HG03432 (cell line): ENCODE measurements around the gene TNFAIP8L2.
A peak's percentile ranks its signal among the peaks of the same experiment; 100 is the strongest.

ENCODE experiments used
- ATAC-seq: cut with Tn5 transposase; IDR thresholded peaks from one replicate; pipeline ENCODE4 v1.9.1; 2021; ENCODE audit warnings: mild to moderate bottlenecking, moderate library complexity; ENCODE audit not compliant: unreplicated experiment

The TNFAIP8L2 gene

GRCh38 chr1:151145304-151146071 lies 11.0 kb upstream of the TNFAIP8L2 start:
- ATAC-seq: no peak

- no peak for ATAC-seq
Observed at GRCh38 chr1:151146072-151146411, 10.4 kb upstream of the TNFAIP8L2 start.

GRCh38 chr1:151146412-151147131 lies 9.9 kb upstream of the TNFAIP8L2 start, which contains the start of gene SEMA6C:
Gene SEMA6C, minus strand, starts transcription at chr1:151146631. Its CDS starts 4,010 bp downstream, at chr1:151142621.
- ATAC-seq: peak; percentile 98

GRCh38 chr1:151147132-151147503 lies 9.3 kb upstream of the TNFAIP8L2 start:
- no peak for ATAC-seq

GRCh38 chr1:151147665-151148064 lies 8.8 kb upstream of the TNFAIP8L2 start:
- no peak for ATAC-seq

GRCh38 chr1:151157067-151157531 lies 650 bp downstream of the TNFAIP8L2 start:
- ATAC-seq: peak; percentile 34

GRCh38 chr1:151158326-151158725 lies 1.9 kb downstream of the TNFAIP8L2 start:
- no peak for ATAC-seq

GRCh38 chr1:151158751-151159251 lies 2.4 kb downstream of the TNFAIP8L2 start:
- no peak for ATAC-seq

GRCh38 chr1:151159373-151159772 lies 2.9 kb downstream of the TNFAIP8L2 start:
- no peak for ATAC-seq

GRCh38 chr1:151164732-151165280 lies 8.4 kb downstream of the TNFAIP8L2 start:
- ATAC-seq: no peak

GRCh38 chr1:151165281-151165737 lies 8.9 kb downstream of the TNFAIP8L2 start:
- ATAC-seq: no peak

- ATAC-seq: peak; percentile 83
Observed at GRCh38 chr1:151165738-151166504, 9.5 kb downstream of the TNFAIP8L2 start, which contains the start of the genes LYSMD1 and SCNM1. Gene LYSMD1, minus strand, starts transcription at chr1:151165902. Its CDS starts 644 bp downstream, at chr1:151165258. Gene SCNM1, plus strand, starts transcription at chr1:151166144. Its CDS starts 9 bp downstream, at chr1:151166153.

GRCh38 chr1:151166505-151166956 lies 10.1 kb downstream of the TNFAIP8L2 start:
- ATAC-seq: no peak

- ATAC-seq: no peak
Observed at GRCh38 chr1:151167116-151167515, 10.7 kb downstream of the TNFAIP8L2 start.

GRCh38 chr1:151171190-151171589 lies 14.7 kb downstream of the TNFAIP8L2 start:
- no peak for ATAC-seq

- no peak for ATAC-seq
Observed at GRCh38 chr1:151175041-151175741, 18.7 kb downstream of the TNFAIP8L2 start.

GRCh38 chr1:151175863-151176262 lies 19.4 kb downstream of the TNFAIP8L2 start, which contains the start of gene TMOD4:
Gene TMOD4, minus strand, starts transcription at chr1:151175981. Its CDS starts 1,106 bp downstream, at chr1:151174875.
- ATAC-seq: no peak

GRCh38 chr1:151176514-151177045 lies 20.1 kb downstream of the TNFAIP8L2 start:
- ATAC-seq: no peak

- ATAC-seq: no peak
Observed at GRCh38 chr1:151184211-151184610, 27.8 kb downstream of the TNFAIP8L2 start.
